Ureter (tissue), 1 donor: Measurements from ENCODE around the gene CRYGB. TPM values are rescaled to one million over a fixed set of nuclear protein-coding genes. Genes with fewer than 3 reads are reported as not detected.
"Not testable (repeated sequence)": the region's sequence is repeated elsewhere in the genome, so short reads cannot be mapped to it uniquely, and the experiment has no call there.

Source experiments
- DNase-seq: peaks from one replicate; pipeline ENCODE4 v3.0.0-alpha.2; 2020; ENCODE audit warnings: low spot score
- total RNA-seq: library from RNA; stranded (reverse); gene quantifications from one replicate; pipeline ENCODE4 v1.2.4, GENCODE V29; 2023
- donor health status: DM: yes; HTN: yes; CAD: no.

The CRYGB gene
- total RNA-seq, 1 donor from 2014 or later, result not detected

DNA sequence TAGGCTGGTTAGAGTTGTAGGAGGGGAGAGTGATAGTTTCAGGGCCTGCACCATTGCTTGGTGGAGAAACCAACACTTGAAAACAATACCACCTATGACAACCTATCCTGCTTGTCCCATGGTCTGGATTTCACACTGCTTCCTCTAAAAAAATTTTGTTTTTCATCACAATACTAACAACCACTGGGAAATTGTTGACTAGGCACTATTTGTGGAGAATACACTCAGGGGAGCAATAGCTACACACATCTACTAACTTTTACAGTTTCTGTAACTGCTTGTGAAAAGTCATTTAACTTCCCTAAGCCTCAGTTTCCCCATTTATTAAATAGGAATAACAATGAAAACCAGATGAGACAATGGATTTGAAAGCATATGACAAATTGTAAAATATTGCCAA is 4.1 kb upstream of the CRYGB start:
- DNase-seq, result no peak

- DNase-seq, result no peak
These were observed 2.8 kb upstream of the CRYGB start for GRCh38 chr2:208148803-208149202.

DNA sequence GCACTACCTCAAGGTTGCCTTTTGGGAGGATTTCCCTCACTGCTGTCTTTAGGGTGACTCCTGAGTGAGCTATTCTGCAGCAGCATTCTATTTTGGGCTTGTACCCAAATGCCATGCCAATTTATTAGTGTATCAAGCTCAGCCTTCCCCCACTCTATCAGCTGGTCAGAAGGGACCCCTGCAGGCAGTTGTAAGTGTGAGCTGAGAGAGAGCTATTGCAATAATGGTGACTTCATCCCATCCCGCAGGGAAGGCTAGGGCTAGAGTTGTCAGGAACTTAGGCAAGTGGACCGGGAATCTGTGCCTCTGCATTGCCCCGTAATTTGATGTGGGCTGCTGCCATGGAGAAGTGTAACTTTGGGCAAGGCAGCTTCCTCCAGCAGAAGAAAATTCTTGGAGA is 1.8 kb upstream of the CRYGB start:
- no peak for DNase-seq

- no peak for DNase-seq
These were observed 1.1 kb upstream of the CRYGB start for GRCh38 chr2:208147008-208147407.

DNA sequence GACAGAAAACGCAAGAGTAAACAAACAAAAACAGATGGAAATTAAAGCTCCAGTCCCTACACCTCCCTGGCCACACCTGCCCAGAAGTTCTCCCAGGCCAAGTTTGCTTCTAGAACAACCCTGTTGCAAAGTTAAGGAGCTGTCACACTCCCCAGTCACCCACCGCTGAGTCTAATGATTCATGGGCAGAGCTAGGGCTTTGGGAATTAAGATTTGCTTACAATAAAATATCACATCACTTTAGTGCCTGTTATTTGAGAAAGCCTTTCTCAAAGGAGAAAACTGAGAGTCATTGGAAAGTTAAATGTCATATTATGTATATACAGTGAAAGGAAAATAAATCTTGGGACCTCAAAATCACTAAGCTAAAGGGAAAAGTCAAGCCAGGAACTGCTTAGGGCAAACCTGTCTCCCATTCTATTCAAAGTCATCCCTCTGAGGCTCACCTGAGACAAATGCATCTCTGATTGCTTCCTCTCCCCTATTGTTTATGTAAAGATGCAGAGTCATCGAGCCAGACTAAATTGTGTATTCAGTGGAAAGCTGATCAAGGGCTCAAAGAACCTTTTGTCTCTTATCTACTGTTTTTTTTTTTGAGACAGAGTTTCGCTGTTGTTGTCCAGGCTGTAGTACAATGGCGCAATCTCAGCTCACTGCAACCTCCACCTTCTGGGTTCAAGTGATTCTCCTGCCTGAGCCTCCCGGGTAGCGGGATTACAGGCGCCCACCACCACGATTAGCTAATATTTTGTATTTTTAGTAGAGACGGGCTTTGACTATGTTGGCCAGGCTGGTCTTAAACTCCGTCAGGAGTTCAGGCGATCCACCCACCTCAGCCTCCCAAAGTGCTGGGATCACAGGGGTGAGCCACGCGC is 2.8 kb downstream of the CRYGB start:
- no peak for DNase-seq

GRCh38 chr2:208142240-208142924 is 3.6 kb downstream of the CRYGB start:
- DNase-seq, result no peak

DNA sequence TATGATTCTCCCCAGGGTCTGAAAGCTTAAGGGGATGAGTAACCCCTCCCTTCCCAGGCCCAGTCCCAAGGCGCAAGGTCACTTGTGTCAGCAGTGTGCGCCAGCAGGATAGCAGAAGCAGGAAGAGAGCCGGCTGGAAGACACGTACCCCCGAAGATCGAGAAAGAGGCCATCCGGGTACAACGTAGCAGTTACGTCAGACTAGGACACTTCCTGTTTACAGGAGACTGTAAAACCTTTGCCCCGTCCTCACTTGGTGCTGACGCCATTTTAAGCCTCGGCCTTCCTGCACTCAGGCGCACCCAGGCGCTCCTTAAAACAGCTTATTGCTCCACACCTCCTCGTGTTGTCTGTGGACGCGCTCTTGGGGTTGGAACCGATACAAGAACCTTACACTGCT is 6.5 kb downstream of the CRYGB start:
- no peak for DNase-seq

- DNase-seq, result not testable (repeated sequence)
These were observed 7.6 kb downstream of the CRYGB start for GRCh38 chr2:208138334-208138733.

GRCh38 chr2:208136716-208137094 is 9.3 kb downstream of the CRYGB start:
- no peak for DNase-seq

DNA sequence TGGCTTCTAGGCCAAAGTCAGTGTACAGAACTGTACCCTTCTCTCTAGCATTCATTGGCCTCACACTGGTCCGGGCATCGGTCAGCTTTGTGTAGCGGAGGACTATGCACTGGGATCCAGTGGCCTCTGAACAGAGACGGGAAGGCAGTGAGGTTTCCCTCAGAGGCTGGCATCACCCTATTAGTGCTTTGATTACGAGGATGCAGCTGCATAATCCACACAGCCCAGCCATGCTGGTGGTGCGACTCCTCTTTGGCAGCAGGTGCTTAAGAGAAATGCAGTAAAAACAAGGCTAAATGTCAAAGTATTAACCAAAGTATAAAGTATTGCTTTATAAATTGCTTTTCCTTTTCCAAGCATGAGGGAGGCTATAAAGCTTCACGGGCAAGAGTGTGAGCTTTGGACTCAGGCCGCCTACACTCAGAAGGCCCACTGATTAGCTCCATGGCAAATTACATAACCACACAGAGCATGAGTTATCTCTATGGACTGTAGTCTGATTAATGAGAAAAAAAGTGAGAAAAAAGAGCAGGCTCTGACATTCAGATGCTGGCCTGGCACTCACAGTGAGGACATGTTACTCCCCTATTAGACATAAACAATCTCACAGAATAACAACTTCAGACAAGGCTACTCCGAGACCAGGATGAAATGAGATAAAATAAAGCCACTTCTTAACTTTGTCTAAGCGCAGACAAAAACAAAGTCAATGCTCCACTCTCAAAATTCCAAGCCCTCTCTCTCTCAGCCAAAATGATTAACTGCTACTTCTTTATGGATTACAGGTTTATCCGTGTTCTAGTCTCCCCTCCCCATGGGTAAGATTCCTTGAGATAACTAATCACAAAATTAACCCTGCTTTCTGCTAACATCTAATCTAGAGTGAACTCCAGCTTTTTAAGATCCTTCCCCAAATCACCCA is 9.9 kb downstream of the CRYGB start:
- DNase-seq, result no peak

DNA sequence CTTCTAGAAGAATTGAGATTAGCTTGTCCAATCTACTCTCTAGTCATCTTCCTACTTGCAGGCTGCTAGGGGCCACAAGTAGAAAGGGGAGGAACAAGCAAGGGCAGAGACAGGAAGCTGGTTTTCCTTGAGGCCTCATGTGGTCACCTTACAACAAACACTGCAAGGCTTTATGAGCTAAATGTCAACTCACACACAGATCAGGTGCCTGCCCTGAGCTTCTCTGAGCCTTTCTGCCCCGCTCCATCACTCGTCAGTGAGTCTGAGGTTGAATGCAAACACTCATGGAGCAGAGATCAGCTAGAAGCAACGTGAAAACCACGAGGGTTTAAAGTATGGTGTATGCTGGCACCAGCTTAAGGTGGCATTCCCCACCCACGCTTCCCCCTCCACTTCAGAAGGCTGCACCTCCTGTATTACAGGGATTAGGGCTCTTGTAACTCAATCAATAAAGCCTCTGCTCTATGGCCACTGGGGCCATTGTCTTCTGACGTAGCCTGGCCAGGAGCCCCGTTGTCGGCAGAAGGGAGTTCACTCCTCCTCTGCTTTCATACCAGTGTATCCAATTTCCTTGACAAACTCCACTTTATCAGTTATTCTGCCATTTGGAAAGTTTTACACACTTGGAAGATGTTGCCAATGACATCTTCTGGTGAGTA is 10.9 kb downstream of the CRYGB start:
- DNase-seq, result no peak

- DNase-seq, result no peak
These were observed 15.2 kb downstream of the CRYGB start for GRCh38 chr2:208130712-208131110.

DNA sequence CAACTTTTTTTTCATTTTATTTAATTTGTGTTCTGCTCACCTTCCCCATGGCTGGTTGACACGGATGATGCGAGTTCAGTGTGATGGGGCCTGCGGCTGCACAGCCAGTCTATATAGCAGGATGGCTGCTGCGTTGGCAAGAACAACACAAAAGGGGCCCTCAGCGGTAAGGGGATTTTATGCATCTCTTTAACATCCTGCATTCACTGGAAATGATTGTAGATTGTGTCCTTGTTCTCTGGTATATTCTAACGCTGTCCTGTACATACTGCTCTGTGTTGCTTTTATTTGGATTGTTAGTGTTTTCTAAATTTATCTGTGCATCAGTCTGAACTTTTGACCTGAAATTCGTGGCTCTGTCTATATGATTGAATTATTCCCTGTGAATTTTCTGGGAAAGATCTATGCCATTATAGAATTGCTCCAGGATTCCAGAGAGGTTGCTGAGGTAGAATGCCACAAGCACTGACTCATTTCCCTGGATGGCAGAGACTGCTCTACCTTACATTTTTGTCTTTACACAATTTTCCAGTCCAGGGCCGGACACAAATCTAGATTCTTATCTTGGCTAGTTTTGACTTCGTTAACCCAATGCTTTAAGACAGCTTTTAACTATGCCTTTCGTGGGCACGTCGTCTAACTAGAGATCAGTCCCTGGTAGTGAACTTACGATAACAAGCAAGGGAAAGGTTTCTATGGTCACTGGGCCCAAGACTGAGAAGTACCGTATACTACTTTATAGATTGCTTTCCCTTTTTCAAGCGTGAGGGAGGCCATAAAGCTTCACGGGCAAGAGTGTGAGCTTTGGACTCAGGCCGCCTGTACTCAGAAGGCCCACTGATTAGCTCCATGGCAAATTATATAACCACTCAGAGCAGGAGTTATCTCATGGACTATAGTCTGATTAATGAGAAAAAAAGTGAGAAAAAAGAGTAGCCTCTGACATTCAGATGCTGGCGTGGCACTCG is 15.9 kb downstream of the CRYGB start, which contains the start of gene CRYGC:
Gene CRYGC (minus strand): TSS at position 85 of the 968 bp plus-strand sequence. CDS start 36 bp downstream, at position 49.
- no peak for DNase-seq

GRCh38 chr2:208128136-208128535 is 17.8 kb downstream of the CRYGB start:
- no peak for DNase-seq

GRCh38 chr2:208127090-208127489 is 18.9 kb downstream of the CRYGB start:
- DNase-seq, result no peak

- DNase-seq, result no peak
These were observed 20.7 kb downstream of the CRYGB start for GRCh38 chr2:208125251-208125650.

GRCh38 chr2:208124013-208124715 is 21.8 kb downstream of the CRYGB start, which contains the start of gene CRYGD:
Gene CRYGD (minus strand): TSS chr2:208124524. CDS start chr2:208124473, 51 bp downstream.
- DNase-seq, result not testable (repeated sequence)

DNA sequence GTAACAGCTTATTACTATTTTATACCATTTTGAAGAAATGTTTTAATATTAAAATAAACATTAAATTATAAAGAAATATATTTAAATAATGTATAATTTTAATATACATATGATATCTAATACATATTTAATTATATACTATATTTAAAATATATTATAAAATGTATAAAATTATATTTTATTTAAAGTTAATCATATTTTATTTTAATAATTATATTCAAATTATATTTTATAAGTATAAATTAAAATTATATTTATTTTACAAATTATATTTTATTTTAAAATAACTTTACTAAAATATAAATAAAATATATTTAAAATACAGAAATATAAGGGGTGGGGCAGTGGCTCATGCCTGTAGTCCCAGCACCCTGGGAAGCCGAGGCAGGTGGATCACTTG is 23.7 kb downstream of the CRYGB start:
- no peak for DNase-seq

GRCh38 chr2:208118918-208119317 is 27.0 kb downstream of the CRYGB start:
- DNase-seq, result no peak
